ENCODE measurements around the gene HOXC5. TPM values are rescaled to one million over a fixed set of nuclear protein-coding genes. Genes with fewer than 3 reads are reported as not detected.
A peak's percentile ranks its signal among the peaks of the same experiment; 100 is the strongest.

Gene HOXC5
- total and polyA plus RNA-seq, 5 experiments from 2014 or later = not detected

DNA sequence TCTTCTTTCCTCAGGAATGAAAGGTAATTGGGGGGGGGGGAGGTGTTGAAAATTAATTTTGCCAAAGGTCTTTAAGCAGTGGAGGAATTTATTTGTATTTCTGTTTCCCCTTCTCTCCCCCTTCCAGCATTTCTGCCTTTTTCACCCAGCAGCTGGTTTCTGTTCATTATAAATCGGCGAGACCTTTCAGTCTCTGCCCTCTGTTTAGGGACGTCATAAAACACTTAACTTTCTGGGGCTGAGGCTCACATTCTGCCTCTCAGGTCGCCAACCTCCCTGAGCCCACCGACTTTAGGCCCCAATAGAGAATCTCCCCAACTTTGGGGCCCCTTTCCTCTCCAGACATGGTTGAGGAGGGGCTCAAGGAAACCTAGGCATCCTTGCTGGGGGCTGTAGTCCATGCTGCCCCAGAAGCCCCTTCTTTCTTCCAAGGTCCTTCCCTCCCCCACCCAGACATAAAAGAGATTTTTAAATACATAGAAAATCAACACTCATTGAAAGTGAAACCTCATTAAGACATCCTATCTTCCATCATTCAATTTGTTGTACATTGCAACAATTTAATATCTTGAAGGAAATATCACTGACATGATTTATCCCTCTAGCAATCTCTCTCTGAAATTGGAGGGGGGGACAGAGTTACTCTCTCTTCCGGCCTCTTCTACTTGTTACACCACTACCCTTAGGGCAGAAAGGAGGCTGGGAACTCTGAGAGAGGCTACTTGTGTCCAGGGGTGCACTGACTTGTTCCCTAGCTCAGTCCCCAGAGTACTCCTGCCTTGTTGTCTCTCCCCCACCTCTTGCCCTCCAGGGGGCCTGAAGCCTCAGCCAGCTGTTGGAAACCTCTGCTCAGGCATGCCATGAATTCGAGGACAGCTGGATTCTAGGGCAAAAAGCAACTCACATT, 7.1 kb upstream of the HOXC5 start:
- H3K4me3 Mint-ChIP-seq = no peak overlapping the region
- peaks cover 36 to 98% (median 81%) of the 10 kb centered on the region in 5 donors for H3K27me3 Mint-ChIP-seq
- DNase-seq (no peak), ATAC-seq (no peak)
- POLR2A ChIA-PET = interaction anchor here (1.3 kb wide), 1 partner anchor 180 kb away, joined by 3 read pairs; no protein-coding TSS in a partner anchor
- peak overlapping the region in 1 of 10 donors; percentile 81 for H3K27ac Mint-ChIP-seq
- H3K9me3 Mint-ChIP-seq = peaks cover 0 to 2% (median 0%) of the 10 kb centered on the region in 9 donors
- H3K36me3 Mint-ChIP-seq = peaks cover 0 to 2% (median 0%) of the 10 kb centered on the region in 3 donors
- peaks cover 6 to 33% (median 18%) of the 10 kb centered on the region in 4 donors for H3K4me1 Mint-ChIP-seq

DNA sequence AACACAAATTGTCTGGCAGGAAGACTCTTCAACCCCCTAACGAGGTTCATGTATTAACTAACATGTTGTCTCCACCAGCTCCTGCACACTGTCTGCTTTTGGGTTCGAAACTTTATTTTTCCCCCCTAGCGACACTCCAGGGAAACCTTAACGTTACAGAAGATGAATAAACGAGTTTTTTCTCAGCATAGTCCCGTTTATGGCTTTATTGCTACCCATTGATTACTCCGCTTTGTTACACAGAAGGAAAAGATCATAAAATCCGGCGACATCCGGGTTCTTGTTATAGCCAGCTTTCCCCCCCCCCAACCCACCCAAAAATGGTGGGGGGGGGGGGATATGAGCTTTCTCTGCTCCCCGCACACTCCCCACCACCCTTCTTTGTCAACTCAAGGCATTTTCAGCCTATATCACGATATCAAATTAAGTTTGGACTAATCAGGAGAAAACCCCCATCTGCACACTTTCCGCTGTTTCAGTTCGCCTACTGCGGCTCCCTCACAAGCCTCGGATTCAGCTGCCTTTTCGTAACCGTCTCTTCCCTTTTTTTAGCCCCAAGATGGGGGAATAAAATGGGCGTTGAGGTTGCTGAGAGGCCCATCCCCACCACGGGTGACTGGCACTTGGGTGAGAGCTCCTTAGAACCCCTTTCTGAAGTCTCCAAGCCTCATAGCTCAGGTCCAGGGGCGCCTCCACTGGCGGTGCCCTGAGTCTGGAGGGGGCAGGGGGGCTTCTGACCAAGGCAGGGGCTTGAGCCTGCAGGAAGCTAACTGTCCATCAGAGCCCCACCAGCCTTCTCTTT, 6.0 kb upstream of the HOXC5 start:
- no peak for DNase-seq
- Mint-ChIP-seq H3K4me1 (peaks cover 9 to 33% (median 19%) of the 10 kb centered on the region in 4 donors), H3K4me3 (peak overlapping the region in 3 of 10 donors; percentile 12 to 41 (median 38)), H3K27me3 (peaks cover 37 to 98% (median 75%) of the 10 kb centered on the region in 5 donors), H3K36me3 (peaks cover 0 to 4% (median 2%) of the 10 kb centered on the region in 3 donors), H3K9me3 (peaks cover 0 to 2% (median 0%) of the 10 kb centered on the region in 9 donors), H3K27ac (peak overlapping the region in 1 of 10 donors; percentile 24)
- POLR2A ChIA-PET = interaction anchor here (0.7 to 1.3 kb wide), 3 partner anchors 9 to 179 kb away, joined by 3 to 4 read pairs (median 3); no protein-coding TSS in a partner anchor
- ATAC-seq = no peak

DNA sequence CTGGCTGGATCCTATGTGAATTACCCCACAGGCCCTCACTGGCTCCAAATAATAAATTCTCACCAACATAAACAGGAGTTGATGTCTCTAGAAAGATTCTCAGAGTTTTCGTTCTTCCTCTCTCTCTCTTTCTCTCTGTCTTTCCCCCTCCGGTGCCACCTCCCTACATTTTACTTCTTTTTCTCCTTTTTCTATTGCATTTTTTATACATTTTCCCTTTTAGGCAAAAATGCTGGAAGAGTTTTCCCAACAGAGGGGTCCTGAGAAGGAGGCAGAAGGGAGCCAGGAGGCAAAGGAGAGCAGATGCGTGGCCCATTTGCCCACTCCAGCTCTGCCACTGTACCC, 5.4 kb upstream of the HOXC5 start:
- peak overlapping the region in 1 of 10 donors; percentile 19 for H3K4me3 Mint-ChIP-seq
- peaks cover 39 to 98% (median 75%) of the 10 kb centered on the region in 5 donors for H3K27me3 Mint-ChIP-seq
- peaks cover 0 to 2% (median 0%) of the 10 kb centered on the region in 9 donors for H3K9me3 Mint-ChIP-seq
- POLR2A ChIA-PET = interaction anchor here (0.7 to 1.1 kb wide), 2 partner anchors 10 to 12 kb away, joined by 3 to 4 read pairs; no protein-coding TSS in a partner anchor
- peaks cover 11 to 33% (median 20%) of the 10 kb centered on the region in 4 donors for H3K4me1 Mint-ChIP-seq
- H3K27ac Mint-ChIP-seq = no peak overlapping the region
- H3K36me3 Mint-ChIP-seq = peaks cover 0 to 4% (median 2%) of the 10 kb centered on the region in 3 donors
- DNase-seq = no peak
- no peak for ATAC-seq

DNA sequence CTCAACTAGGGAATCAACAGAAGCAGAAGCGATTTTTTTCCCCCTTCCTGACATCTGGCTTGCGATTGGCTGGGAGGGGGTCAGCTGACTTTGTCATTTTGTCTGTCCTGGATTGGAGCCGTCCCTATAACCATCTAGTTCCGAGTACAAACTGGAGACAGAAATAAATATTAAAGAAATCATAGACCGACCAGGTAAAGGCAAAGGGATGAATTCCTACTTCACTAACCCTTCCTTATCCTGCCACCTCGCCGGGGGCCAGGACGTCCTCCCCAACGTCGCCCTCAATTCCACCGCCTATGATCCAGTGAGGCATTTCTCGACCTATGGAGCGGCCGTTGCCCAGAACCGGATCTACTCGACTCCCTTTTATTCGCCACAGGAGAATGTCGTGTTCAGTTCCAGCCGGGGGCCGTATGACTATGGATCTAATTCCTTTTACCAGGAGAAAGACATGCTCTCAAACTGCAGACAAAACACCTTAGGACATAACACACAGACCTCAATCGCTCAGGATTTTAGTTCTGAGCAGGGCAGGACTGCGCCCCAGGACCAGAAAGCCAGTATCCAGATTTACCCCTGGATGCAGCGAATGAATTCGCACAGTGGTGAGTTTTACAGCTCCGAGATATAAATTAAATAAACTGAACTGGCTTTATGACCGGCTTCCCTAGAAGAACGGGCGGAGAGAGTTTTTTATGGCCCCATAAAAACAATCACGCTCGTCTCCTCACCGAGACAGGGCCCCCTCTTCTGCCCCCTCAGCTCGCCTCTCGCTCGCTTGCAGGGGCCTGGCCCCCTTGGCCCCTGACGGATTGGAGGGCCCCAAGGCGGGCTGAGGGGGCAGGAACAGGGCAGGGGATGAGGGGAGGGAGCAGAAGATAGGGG, 4.3 kb upstream of the HOXC5 start, which contains the start of gene HOXC6:
HOXC6 (plus strand) TSS at position 127 of the 888 bp plus-strand sequence; CDS start at position 209, 82 bp downstream.
- DNase-seq (no peak), ATAC-seq (no peak)
- POLR2A ChIA-PET = interaction anchor here (1.1 kb wide), 1 partner anchor 11 kb away, joined by 4 read pairs; no protein-coding TSS in a partner anchor
- H3K36me3 Mint-ChIP-seq = peaks cover 0 to 4% (median 4%) of the 10 kb centered on the region in 3 donors
- H3K27ac Mint-ChIP-seq = peak within 1 kb of the TSS in 1 of 10 donors; percentile 53
- peaks cover 16 to 45% (median 27%) of the 10 kb centered on the region in 4 donors for H3K4me1 Mint-ChIP-seq
- peak within 1 kb of the TSS in 4 of 10 donors; percentile 19 to 63 (median 52) for H3K4me3 Mint-ChIP-seq
- H3K9me3 Mint-ChIP-seq = peaks cover 0 to 5% (median 0%) of the 10 kb centered on the region in 9 donors
- peaks cover 43 to 98% (median 74%) of the 10 kb centered on the region in 5 donors for H3K27me3 Mint-ChIP-seq

DNA sequence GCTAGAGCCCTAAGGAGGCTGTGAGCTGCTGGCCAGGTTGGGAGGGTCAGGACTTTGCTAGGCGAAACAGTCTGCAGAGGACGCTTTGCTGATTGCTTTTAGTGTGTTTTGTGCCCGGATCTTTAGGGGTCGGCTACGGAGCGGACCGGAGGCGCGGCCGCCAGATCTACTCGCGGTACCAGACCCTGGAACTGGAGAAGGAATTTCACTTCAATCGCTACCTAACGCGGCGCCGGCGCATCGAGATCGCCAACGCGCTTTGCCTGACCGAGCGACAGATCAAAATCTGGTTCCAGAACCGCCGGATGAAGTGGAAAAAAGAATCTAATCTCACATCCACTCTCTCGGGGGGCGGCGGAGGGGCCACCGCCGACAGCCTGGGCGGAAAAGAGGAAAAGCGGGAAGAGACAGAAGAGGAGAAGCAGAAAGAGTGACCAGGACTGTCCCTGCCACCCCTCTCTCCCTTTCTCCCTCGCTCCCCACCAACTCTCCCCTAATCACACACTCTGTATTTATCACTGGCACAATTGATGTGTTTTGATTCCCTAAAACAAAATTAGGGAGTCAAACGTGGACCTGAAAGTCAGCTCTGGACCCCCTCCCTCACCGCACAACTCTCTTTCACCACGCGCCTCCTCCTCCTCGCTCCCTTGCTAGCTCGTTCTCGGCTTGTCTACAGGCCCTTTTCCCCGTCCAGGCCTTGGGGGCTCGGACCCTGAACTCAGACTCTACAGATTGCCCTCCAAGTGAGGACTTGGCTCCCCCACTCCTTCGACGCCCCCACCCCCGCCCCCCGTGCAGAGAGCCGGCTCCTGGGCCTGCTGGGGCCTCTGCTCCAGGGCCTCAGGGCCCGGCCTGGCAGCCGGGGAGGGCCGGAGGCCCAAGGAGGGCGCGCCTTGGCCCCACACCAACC, 3.1 kb upstream of the HOXC5 start:
- H3K36me3 Mint-ChIP-seq = peaks cover 0 to 6% (median 4%) of the 10 kb centered on the region in 3 donors
- POLR2A ChIA-PET = interaction anchor here (1.6 kb wide), 1 partner anchor 12 kb away, joined by 3 read pairs; no protein-coding TSS in a partner anchor
- peak overlapping the region in 6 of 10 donors; percentile 15 to 65 (median 46) for H3K4me3 Mint-ChIP-seq
- peaks cover 43 to 94% (median 69%) of the 10 kb centered on the region in 5 donors for H3K27me3 Mint-ChIP-seq
- no peak for ATAC-seq
- DNase-seq = no peak
- no peak overlapping the region for H3K27ac Mint-ChIP-seq
- H3K9me3 Mint-ChIP-seq = peaks cover 0 to 5% (median 0%) of the 10 kb centered on the region in 9 donors
- H3K4me1 Mint-ChIP-seq = peaks cover 16 to 47% (median 32%) of the 10 kb centered on the region in 4 donors

DNA sequence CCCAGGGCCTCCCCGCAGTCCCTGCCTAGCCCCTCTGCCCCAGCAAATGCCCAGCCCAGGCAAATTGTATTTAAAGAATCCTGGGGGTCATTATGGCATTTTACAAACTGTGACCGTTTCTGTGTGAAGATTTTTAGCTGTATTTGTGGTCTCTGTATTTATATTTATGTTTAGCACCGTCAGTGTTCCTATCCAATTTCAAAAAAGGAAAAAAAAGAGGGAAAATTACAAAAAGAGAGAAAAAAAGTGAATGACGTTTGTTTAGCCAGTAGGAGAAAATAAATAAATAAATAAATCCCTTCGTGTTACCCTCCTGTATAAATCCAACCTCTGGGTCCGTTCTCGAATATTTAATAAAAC, 2.4 kb upstream of the HOXC5 start:
- POLR2A ChIA-PET = interaction anchor here (1.6 kb wide), 1 partner anchor 13 kb away, joined by 3 read pairs; no protein-coding TSS in a partner anchor

DNA sequence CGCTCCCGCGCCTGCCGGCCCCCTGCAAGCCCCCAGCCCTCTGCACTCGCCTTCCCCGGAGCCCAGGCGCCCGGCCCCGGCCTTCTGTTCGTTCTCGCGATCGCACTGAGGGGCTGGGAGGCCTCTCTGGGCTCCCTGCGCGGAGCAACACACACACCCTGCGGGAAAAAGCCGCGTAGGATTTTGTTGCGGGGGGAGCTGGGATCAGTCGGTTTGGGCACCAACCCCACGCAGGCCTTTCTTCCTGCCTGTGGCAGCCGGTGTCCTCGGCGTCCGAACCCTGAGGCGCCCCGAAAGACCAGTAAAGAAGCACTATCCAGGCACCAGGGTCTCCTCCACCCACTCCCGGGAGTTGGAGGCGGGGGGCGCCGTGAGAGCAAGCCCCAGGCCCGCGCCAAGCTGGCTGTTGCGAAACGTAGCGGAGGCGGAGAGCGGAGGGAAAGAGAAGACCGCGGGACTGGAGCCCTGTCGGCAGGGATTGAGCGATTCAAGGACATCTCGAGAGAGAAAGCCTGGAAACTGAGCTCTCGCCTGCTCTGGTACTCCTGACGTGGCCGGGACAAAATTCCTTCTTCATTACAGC, 1.9 kb upstream of the HOXC5 start:
- DNase-seq (no peak), ATAC-seq (no peak)
- peak overlapping the region in 2 of 10 donors; percentile 8 to 18 for H3K4me3 Mint-ChIP-seq
- H3K4me1 Mint-ChIP-seq = peaks cover 16 to 52% (median 35%) of the 10 kb centered on the region in 4 donors
- peaks cover 0 to 5% (median 0%) of the 10 kb centered on the region in 9 donors for H3K9me3 Mint-ChIP-seq
- no peak overlapping the region for H3K27ac Mint-ChIP-seq
- POLR2A ChIA-PET = interaction anchor here (1.6 kb wide), 1 partner anchor 13 kb away, joined by 3 read pairs; no protein-coding TSS in a partner anchor
- peaks cover 49 to 96% (median 72%) of the 10 kb centered on the region in 5 donors for H3K27me3 Mint-ChIP-seq
- H3K36me3 Mint-ChIP-seq = peaks cover 0 to 6% (median 4%) of the 10 kb centered on the region in 3 donors

More for the DNA sequence above, 2.4 kb upstream of the HOXC5 start:
- peaks cover 0 to 5% (median 0%) of the 10 kb centered on the region in 9 donors for H3K9me3 Mint-ChIP-seq
- no peak for DNase-seq
- peaks cover 16 to 52% (median 35%) of the 10 kb centered on the region in 4 donors for H3K4me1 Mint-ChIP-seq
- H3K27ac Mint-ChIP-seq = no peak overlapping the region
- peaks cover 47 to 96% (median 72%) of the 10 kb centered on the region in 5 donors for H3K27me3 Mint-ChIP-seq
- ATAC-seq = no peak
- peak overlapping the region in 2 of 10 donors; percentile 15 to 36 for H3K4me3 Mint-ChIP-seq
- H3K36me3 Mint-ChIP-seq = peaks cover 0 to 6% (median 4%) of the 10 kb centered on the region in 3 donors

DNA sequence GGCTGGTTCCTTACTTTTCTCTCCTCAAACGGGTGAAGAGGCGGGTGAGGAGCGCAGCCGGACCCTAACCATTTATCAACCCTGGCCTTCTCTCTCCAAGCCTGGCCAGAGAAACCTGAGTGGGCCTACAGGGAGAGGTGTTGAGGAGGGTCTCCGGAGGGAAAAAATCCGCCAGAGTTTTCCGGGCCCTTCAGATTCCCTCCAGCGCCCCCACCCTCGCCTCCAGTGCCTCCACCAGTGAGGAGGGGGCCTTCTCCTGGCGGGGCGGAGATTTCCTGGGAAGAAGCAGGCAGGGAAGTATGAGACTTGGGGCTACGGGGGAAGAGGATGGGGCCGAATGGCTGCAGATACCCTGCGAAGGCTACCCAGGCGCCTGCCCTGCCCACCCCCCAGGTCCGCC, 1.4 kb upstream of the HOXC5 start:
- H3K9me3 Mint-ChIP-seq = peaks cover 0 to 5% (median 0%) of the 10 kb centered on the region in 9 donors
- peaks cover 0 to 6% (median 4%) of the 10 kb centered on the region in 3 donors for H3K36me3 Mint-ChIP-seq
- DNase-seq = no peak
- POLR2A ChIA-PET = interaction anchor here (1.0 to 1.6 kb wide), 3 partner anchors 14 to 158 kb away, joined by 3 to 5 read pairs (median 4); partner anchors contain the start of gene SMUG1
- H3K27me3 Mint-ChIP-seq = peaks cover 49 to 96% (median 71%) of the 10 kb centered on the region in 5 donors
- H3K4me1 Mint-ChIP-seq = peaks cover 16 to 50% (median 35%) of the 10 kb centered on the region in 4 donors
- no peak for ATAC-seq
- H3K27ac Mint-ChIP-seq = no peak overlapping the region
- H3K4me3 Mint-ChIP-seq = peak overlapping the region in 1 of 10 donors; percentile 29

DNA sequence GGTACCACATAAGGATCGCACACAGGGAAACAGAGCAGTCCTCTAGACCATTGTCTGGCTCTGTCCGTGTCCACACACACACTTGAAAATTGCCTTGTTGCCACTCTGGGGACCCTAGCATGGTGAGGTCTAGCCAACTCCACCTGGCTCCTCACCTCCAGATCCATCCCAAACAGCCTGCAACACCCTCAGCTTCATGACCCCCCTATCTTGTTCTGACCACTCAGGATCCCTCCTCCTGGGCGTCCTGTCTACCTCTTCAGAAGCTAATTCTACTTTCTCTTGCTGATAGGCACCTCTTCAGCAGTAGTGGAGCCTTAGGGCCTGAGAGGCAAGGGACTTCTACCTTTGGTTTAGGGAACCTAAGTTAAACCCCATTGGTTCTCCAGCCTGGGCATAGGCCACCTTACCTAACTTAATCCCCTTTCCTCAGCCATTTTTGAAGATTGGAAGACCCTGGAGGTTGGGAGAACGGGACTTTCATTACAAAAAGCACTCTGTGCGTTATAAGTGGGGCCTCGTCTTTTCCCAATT, 697 bp upstream of the HOXC5 start:
- peaks cover 0 to 5% (median 0%) of the 10 kb centered on the region in 9 donors for H3K9me3 Mint-ChIP-seq
- H3K4me3 Mint-ChIP-seq = peak overlapping the region in 3 of 10 donors; percentile 22 to 74 (median 73)
- DNase-seq = no peak
- peaks cover 13 to 43% (median 30%) of the 10 kb centered on the region in 4 donors for H3K4me1 Mint-ChIP-seq
- H3K27me3 Mint-ChIP-seq = peaks cover 44 to 96% (median 66%) of the 10 kb centered on the region in 5 donors
- POLR2A ChIA-PET = interaction anchor here (0.7 to 1.8 kb wide), 6 partner anchors 14 to 305 kb away, joined by 3 to 18 read pairs (median 4); partner anchors contain the start of genes CALCOCO1 and SMUG1
- ATAC-seq = no peak
- peaks cover 0 to 6% (median 4%) of the 10 kb centered on the region in 3 donors for H3K36me3 Mint-ChIP-seq
- peak overlapping the region in 3 of 10 donors; percentile 36 to 81 (median 43) for H3K27ac Mint-ChIP-seq

Measured in naive thymus-derived CD8-positive, alpha-beta T cell (primary cell).